ENCODE results near the gene FAM107A. TPM values are rescaled to one million over a fixed set of nuclear protein-coding genes. Genes with fewer than 3 reads are reported as not detected.

Gene FAM107A, protein sequence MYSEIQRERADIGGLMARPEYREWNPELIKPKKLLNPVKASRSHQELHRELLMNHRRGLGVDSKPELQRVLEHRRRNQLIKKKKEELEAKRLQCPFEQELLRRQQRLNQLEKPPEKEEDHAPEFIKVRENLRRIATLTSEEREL
- total RNA-seq: not detected

DNA sequence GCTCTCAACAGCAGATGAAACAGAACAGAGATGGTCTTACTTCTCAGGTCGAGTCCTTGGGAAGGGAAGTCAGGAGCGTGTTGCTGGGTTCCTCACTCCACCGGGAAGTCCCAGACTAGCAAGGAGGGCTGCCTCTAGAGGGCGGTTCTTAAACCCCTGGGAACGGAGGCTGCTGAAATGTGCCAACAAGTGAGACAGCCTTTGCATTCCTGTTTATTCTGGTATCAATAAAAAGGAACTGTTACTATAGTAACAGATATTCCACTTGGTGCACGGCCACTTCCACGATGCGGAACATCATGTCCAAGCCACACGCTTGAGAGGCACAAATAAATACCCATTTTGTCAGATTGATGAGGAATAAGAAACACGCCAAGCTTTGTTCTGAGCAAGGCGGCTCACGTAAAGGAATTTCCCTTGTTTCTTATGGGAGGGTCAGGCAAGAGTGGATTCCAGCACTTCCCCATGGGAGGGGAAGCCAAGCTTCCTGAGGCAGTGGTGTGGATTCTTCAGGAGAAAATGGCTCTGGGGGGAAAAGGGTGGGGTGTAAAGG is at the start of gene FAM107A:
Gene FAM107A (minus strand): TSS at position 123 of the 553 bp plus-strand sequence. CDS start 7,531 bp downstream, outside the sequence.

DNA sequence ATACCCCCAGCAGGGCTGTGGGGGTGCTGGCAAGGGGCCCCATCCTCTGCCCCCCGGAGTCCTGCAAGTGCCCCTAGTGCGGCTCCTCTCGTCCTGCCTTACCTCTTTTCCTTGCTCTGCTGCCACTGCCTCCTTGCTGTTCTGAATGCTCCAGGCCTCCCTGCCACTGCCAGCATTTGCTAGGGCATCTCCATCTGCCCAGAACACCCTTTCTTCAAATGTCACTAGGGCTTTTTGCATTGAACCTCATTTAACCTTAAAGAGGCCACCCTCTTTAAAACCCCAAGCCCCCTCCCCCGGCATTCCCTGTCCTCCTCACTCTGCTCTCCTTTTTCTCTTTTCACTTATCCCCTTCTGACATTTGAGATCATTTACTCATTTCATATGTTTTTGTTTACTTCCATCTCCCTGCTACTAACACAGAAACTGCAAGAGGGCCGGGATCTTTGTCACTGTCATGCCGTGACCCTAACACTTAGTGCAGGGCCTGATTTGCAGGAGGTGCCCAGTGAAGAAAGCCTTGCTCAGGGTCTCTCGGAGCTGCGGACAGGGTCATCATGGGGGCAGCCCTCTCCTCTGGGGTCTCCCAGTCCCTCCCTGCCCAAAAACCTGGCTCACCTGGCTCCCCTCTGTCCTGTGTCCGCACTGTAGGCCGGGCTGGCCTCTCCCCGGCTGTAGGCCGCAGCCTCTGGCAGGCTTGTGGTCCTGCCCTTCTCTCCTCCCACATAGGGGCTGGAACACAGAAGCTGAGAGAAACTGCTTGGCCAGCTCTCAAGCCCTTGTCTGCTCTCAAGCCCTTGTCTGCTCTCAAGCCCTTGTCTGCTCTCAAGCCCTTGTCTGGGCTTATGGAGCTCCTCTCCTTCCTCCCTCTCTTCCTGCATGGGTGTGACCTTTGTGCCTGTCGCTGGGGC is 40.4 kb downstream of the FAM107A start, which contains the start of gene ACOX2:
Gene ACOX2 (minus strand): TSS at position 690 of the 911 bp plus-strand sequence. CDS start 2,084 bp downstream, outside the sequence.

Other genes with a start within 250 kb of the FAM107A start
- gene PXK, start 244.5 kb downstream of the FAM107A start, total RNA-seq: 10 to 100 TPM; 24.0 to 53.0 TPM
- gene PDHB, start 143.6 kb downstream of the FAM107A start, total RNA-seq: 10 to 100 TPM; 45.1 to 54.6 TPM
- gene KCTD6, start 85.3 kb downstream of the FAM107A start, total RNA-seq: 1 to 10 TPM; 6.5 to 7.3 TPM
- gene ACOX2, start 40.2 kb downstream of the FAM107A start, total RNA-seq: 1 to 10 TPM; 1.3 to 1.4 TPM
- not detected for gene FAM3D, start 89.4 kb upstream of the FAM107A start, total RNA-seq